KMS-11 (cell line): ENCODE measurements around the gene PRKCE.

Source experiments
- H2AFZ ChIP-seq: fragments of 200-600 bp; sonication (generic); 2 replicates; pipeline ENCODE4 v1.6.1; 2016; ENCODE audit warnings: antibody characterized with exemption, mixed run types, low read depth
- H3K27ac ChIP-seq: fragments of 200-600 bp; sonication (generic); 2 replicates; pipeline ENCODE4 v1.6.1; 2016; ENCODE audit warnings: mild to moderate bottlenecking, mixed run types
- H3K27me3 ChIP-seq: fragments of 200-600 bp; sonication (generic); 2 replicates; pipeline ENCODE4 v1.6.1; 2017; ENCODE audit warnings: mild to moderate bottlenecking, low read depth, mixed run types, moderate library complexity; ENCODE audit not compliant: insufficient read depth
- H3K36me3 ChIP-seq: fragments of 200-600 bp; sonication (generic); 2 replicates; pipeline ENCODE4 v1.6.1; 2017; ENCODE audit warnings: mild to moderate bottlenecking, mixed run types; ENCODE audit not compliant: insufficient read depth
- H3K4me1 ChIP-seq: fragments of 200-600 bp; sonication (generic); 2 replicates; pipeline ENCODE4 v1.6.1; 2016; ENCODE audit warnings: mild to moderate bottlenecking, low read depth, mixed run types; ENCODE audit not compliant: poor library complexity, severe bottlenecking
- H3K4me2 ChIP-seq: fragments of 200-600 bp; sonication (generic); 2 replicates; pipeline ENCODE4 v1.7.0; 2016; ENCODE audit warnings: mild to moderate bottlenecking, mixed run types
- H3K4me3 ChIP-seq: fragments of 200-600 bp; sonication (generic); IDR thresholded peaks from 2 replicates; pipeline ENCODE4 v1.6.1; 2017; ENCODE audit warnings: low read depth, low read length, mixed read lengths; ENCODE audit not compliant: insufficient read depth
- H3K79me2 ChIP-seq: fragments of 200-600 bp; sonication (generic); 2 replicates; pipeline ENCODE4 v1.6.1; 2016; ENCODE audit warnings: low read depth, mixed run types; ENCODE audit not compliant: insufficient read depth
- H3K9ac ChIP-seq: fragments of 200-600 bp; sonication (generic); 2 replicates; pipeline ENCODE4 v1.6.1; 2016; ENCODE audit warnings: mild to moderate bottlenecking, mixed run types
- H4K20me1 ChIP-seq: fragments of 200-600 bp; sonication (generic); 2 replicates; pipeline ENCODE4 v1.6.1; 2016; ENCODE audit warnings: mild to moderate bottlenecking, mixed run types; ENCODE audit not compliant: insufficient read depth
- CTCF ChIP-seq: fragments of 200-600 bp; sonication (generic); conservative IDR thresholded peaks from 2 replicates; pipeline ENCODE4 v1.6.1; 2017; ENCODE audit warnings: low read depth, mild to moderate bottlenecking, antibody characterized with exemption, low read length, moderate library complexity, mixed read lengths

Gene PRKCE

GRCh38 chr2:45607701-45608100, 43.8 kb upstream of the PRKCE start:
- Histone ChIP-seq H3K27me3 (no peaks in the 10 kb centered on the region), H2AFZ (no peak overlapping the region), H3K79me2 (peaks cover 44% of the 10 kb centered on the region), H3K4me3 (no peak overlapping the region), H4K20me1 (no peaks in the 10 kb centered on the region), H3K36me3 (no peaks in the 10 kb centered on the region), H3K9ac (no peak overlapping the region), H3K4me2 (no peak overlapping the region), H3K27ac (no peak overlapping the region), H3K4me1 (peaks cover 16% of the 10 kb centered on the region)
- no peak for TF ChIP-seq CTCF

DNA sequence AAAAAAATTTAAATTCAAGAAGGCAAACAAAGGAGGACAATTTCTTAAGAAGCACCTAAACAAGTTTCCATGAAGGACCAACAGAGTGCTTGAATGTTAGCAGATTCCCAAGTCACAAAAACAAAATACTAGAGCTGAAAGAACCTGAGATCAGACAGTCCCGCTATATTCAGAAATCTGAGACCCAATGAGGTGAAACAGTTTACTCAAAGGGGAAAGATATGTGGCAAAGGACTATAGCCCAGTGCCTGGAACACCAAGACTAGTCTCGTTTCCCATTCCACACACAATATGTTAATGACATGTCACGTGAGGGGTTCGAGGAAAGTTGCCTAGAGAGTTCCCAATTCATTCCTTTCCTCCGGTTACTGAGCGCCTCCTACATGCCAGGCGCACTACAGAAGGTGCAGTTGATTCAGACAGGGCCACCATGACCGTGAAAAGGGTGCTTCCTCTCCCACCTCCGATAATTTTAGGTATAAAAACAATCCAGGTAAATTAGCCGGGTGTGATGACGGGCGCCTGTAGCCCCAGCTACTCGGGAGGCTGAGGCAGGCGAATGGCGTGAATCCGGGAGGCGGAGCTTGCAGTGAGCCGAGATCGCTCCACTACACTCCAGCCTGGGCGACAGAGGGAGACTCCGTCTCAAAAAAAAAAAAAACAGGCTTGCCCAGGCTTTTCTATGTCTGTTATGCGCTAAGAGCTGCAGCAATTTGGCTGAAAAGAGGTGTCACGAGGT, 41.0 kb upstream of the PRKCE start:
- H4K20me1 ChIP-seq = no peaks in the 10 kb centered on the region
- H3K27me3 ChIP-seq = no peaks in the 10 kb centered on the region
- TF ChIP-seq CTCF = no peak
- peaks cover 44% of the 10 kb centered on the region for H3K79me2 ChIP-seq
- peak overlapping the region; percentile 95 for H3K4me3 ChIP-seq
- peaks cover 16% of the 10 kb centered on the region for H3K4me1 ChIP-seq
- H3K27ac ChIP-seq = peak overlapping the region; percentile 94
- no peaks in the 10 kb centered on the region for H3K36me3 ChIP-seq
- peak overlapping the region; percentile 83 for H2AFZ ChIP-seq
- peak overlapping the region; percentile 59 for H3K4me2 ChIP-seq
- peak overlapping the region; percentile 95 for H3K9ac ChIP-seq

- Histone ChIP-seq H4K20me1 (no peaks in the 10 kb centered on the region), H3K4me3 (peak within 1 kb of the TSS; percentile 95), H3K27ac (peak within 1 kb of the TSS; percentile 94), H3K36me3 (no peaks in the 10 kb centered on the region), H3K79me2 (peaks cover 39% of the 10 kb centered on the region), H3K4me1 (peaks cover 19% of the 10 kb centered on the region), H3K27me3 (no peaks in the 10 kb centered on the region), H3K9ac (peak within 1 kb of the TSS; percentile 95), H2AFZ (peak within 1 kb of the TSS; percentile 83), H3K4me2 (peak within 1 kb of the TSS; percentile 89)
- TF ChIP-seq CTCF = no peak
These were observed 40.2 kb upstream of the PRKCE start, which contains the start of gene SRBD1 for GRCh38 chr2:45611020-45611859. SRBD1 (minus strand) TSS chr2:45611267; CDS start chr2:45605441, 5,826 bp downstream.

GRCh38 chr2:45612285-45612684, 39.2 kb upstream of the PRKCE start:
- Histone ChIP-seq H3K9ac (no peak overlapping the region), H3K36me3 (no peaks in the 10 kb centered on the region), H2AFZ (peak overlapping the region; percentile 83; the same call in 1 of the 2 replicates), H3K4me2 (peak overlapping the region; percentile 89; the same call in 1 of the 2 replicates), H3K79me2 (peaks cover 30% of the 10 kb centered on the region), H3K27me3 (no peaks in the 10 kb centered on the region), H4K20me1 (no peaks in the 10 kb centered on the region), H3K4me3 (no peak overlapping the region), H3K27ac (no peak overlapping the region), H3K4me1 (peaks cover 29% of the 10 kb centered on the region)
- TF ChIP-seq CTCF = no peak
